BJ (cell line): ENCODE measurements around the gene CCDC40. TPM values are rescaled to one million over a fixed set of nuclear protein-coding genes. Genes with fewer than 3 reads are reported as not detected.

Experiments
- CTCF ChIA-PET: fragments of 350-600 bp; formaldehyde crosslinking; extraction: SDS; loops from one replicate; lab custom pipeline; 2021; ENCODE audit warnings: antibody characterized with exemption, inconsistent platforms; lab: Yijun Ruan, JAX
- POLR2A ChIA-PET: fragments of 300-600 bp; sonication (Branson Sonifier 250); formaldehyde crosslinking; extraction: SDS; loops from one replicate; lab custom pipeline; 2021; ENCODE audit warnings: antibody characterized with exemption; lab: Charles Lee
- DNase-seq: peaks from one replicate; pipeline ENCODE4 v3.0.0-alpha.2; 2011; ENCODE audit warnings: low read depth
- H3K27me3 ChIP-seq: 2 replicates; pipeline ENCODE4 v1.6.0; 2011; ENCODE audit warnings: low read length; ENCODE audit not compliant: control insufficient read depth, insufficient read depth
- H3K36me3 ChIP-seq: 2 replicates; pipeline ENCODE4 v1.5.1; 2011; ENCODE audit warnings: low read length; ENCODE audit not compliant: control insufficient read depth, insufficient read depth
- H3K4me3 ChIP-seq: 2 replicates; pipeline ENCODE4 v1.5.1; 2011; ENCODE audit warnings: low read depth, mild to moderate bottlenecking, control low read depth, low read length
- polyA minus RNA-seq: library from RNA; depleted of rRNA, polyadenylated mRNA; stranded (reverse); fragments of >200 nt; gene quantifications from 2 replicates; pipeline ENCODE4 v1.2.3, GENCODE V29; 2011; rRNA and poly(A)+ RNA removed
- polyA plus RNA-seq: library from polyadenylated mRNA; depleted of rRNA; stranded (reverse); fragments of >200 nt; gene quantifications from 2 replicates; pipeline ENCODE4 v1.2.3, GENCODE V29; 2011; rRNA removed
- TF ChIP-seq, protein P1 (sequence below): IDR thresholded peaks from 2 replicates; pipeline ENCODE4 v1.5.1; 2011; ENCODE audit warnings: low read depth, mild to moderate bottlenecking, control low read depth, inconsistent platforms, low read length, moderate library complexity; ENCODE audit not compliant: insufficient read depth

Gene CCDC40, protein sequence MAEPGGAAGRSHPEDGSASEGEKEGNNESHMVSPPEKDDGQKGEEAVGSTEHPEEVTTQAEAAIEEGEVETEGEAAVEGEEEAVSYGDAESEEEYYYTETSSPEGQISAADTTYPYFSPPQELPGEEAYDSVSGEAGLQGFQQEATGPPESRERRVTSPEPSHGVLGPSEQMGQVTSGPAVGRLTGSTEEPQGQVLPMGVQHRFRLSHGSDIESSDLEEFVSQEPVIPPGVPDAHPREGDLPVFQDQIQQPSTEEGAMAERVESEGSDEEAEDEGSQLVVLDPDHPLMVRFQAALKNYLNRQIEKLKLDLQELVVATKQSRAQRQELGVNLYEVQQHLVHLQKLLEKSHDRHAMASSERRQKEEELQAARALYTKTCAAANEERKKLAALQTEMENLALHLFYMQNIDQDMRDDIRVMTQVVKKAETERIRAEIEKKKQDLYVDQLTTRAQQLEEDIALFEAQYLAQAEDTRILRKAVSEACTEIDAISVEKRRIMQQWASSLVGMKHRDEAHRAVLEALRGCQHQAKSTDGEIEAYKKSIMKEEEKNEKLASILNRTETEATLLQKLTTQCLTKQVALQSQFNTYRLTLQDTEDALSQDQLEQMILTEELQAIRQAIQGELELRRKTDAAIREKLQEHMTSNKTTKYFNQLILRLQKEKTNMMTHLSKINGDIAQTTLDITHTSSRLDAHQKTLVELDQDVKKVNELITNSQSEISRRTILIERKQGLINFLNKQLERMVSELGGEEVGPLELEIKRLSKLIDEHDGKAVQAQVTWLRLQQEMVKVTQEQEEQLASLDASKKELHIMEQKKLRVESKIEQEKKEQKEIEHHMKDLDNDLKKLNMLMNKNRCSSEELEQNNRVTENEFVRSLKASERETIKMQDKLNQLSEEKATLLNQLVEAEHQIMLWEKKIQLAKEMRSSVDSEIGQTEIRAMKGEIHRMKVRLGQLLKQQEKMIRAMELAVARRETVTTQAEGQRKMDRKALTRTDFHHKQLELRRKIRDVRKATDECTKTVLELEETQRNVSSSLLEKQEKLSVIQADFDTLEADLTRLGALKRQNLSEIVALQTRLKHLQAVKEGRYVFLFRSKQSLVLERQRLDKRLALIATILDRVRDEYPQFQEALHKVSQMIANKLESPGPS
- 2.3 and 3.1 TPM in 2 replicates for polyA plus RNA-seq
- polyA minus RNA-seq = 2.2 and 3.7 TPM in 2 replicates

DNA sequence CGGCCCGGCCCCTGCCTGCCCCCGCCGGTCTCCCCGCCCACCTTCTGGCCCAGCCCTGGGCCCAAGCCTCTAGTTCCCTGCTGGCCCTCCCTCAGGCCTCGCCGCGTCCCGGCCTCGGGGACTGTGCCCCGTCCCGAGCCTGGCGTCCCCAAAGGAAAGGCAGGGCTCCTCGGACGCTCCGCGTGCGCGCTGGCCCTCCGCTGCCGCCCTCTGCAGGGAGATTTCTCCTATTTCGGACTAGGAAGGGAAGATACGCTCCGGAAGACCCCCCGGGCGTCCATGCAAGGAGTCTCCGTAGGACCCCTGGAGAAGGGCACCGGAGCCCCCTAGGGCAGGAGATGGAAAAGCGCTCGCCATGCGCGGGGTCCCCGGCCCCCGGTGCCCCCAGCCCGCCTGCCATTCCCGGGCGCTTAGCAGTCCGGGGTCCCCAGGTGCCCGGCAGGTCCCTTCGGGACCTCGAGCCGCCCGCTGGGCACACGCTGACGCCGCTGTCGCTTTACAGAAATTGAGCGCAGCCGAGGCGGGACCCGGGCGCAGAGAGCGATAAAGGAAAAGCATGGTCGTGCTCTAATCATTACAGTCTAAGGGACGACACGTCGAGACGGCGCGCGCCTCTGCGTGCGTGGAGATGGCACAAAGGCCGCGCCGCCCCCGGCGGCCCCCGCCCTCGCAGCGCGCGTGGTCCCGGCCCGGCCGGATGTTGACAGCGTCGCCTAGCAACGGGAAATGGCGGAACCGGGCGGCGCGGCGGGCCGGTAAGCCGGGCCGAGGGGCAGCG lies at the start of gene CCDC40:
Gene CCDC40 (plus strand): TSS at position 706 of the 778 bp plus-strand sequence. CDS start 21 bp downstream, at position 727.
- ChIA-PET POLR2A (no interaction called here), CTCF (no interaction called here)
- Histone ChIP-seq H3K36me3 (no peaks in the 10 kb centered on the region; the same call in 1 of the 2 replicates), H3K27me3 (no peaks in the 10 kb centered on the region), H3K4me3 (peak within 1 kb of the TSS; percentile 98)
- TF ChIP-seq, protein P1, sequence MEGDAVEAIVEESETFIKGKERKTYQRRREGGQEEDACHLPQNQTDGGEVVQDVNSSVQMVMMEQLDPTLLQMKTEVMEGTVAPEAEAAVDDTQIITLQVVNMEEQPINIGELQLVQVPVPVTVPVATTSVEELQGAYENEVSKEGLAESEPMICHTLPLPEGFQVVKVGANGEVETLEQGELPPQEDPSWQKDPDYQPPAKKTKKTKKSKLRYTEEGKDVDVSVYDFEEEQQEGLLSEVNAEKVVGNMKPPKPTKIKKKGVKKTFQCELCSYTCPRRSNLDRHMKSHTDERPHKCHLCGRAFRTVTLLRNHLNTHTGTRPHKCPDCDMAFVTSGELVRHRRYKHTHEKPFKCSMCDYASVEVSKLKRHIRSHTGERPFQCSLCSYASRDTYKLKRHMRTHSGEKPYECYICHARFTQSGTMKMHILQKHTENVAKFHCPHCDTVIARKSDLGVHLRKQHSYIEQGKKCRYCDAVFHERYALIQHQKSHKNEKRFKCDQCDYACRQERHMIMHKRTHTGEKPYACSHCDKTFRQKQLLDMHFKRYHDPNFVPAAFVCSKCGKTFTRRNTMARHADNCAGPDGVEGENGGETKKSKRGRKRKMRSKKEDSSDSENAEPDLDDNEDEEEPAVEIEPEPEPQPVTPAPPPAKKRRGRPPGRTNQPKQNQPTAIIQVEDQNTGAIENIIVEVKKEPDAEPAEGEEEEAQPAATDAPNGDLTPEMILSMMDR = no peak
- DNase-seq = no peak

- DNase-seq = no peak
- POLR2A ChIA-PET = no interaction called here
- Histone ChIP-seq H3K27me3 (no peaks in the 10 kb centered on the region), H3K36me3 (no peaks in the 10 kb centered on the region), H3K4me3 (no peak overlapping the region)
- CTCF ChIA-PET = interaction anchor here (0.6 to 2.1 kb wide), 8 partner anchors 12 to 245 kb away, joined by 3 to 9 read pairs (median 4); partner anchors contain the start of gene CBX4
- TF ChIP-seq, protein P1 = no peak
Observed at GRCh38 chr17:79987187-79987934, 49.1 kb upstream of the CCDC40 start.

DNA sequence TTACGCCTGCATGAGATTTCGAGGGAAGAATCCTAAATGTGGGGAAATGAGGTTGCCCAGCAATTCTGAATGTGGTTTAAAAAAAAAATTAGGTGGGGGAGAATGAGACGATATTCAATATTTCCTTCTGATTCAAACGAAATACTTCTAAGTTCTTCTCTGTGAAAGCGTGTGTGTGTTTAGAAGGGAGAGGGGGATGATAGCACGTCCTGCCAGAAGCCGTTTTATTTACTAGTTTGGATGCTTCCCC lies 48.6 kb upstream of the CCDC40 start:
- H3K36me3 ChIP-seq = no peaks in the 10 kb centered on the region
- TF ChIP-seq, protein P1 = no peak
- ChIA-PET POLR2A (no interaction called here), CTCF (interaction anchor here (0.6 to 2.1 kb wide), 6 partner anchors 13 to 198 kb away, joined by 3 to 9 read pairs (median 4); partner anchors contain the start of gene CBX4)
- no peaks in the 10 kb centered on the region for H3K27me3 ChIP-seq
- no peak for DNase-seq
- H3K4me3 ChIP-seq = peak overlapping the region; percentile 29; the same call in 1 of the 2 replicates

GRCh38 chr17:79988185-79988971 lies 48.1 kb upstream of the CCDC40 start:
- H3K4me3 ChIP-seq = peak overlapping the region; percentile 29; the same call in 1 of the 2 replicates
- POLR2A ChIA-PET = no interaction called here
- CTCF ChIA-PET = interaction anchor here (0.6 to 2.7 kb wide), 7 partner anchors 13 to 199 kb away, joined by 3 to 11 read pairs (median 4); partner anchors contain the start of gene CBX4

More at GRCh38 chr17:79988185-79988971, 48.1 kb upstream of the CCDC40 start:
- no peaks in the 10 kb centered on the region for H3K36me3 ChIP-seq
- TF ChIP-seq, protein P1 = no peak
- H3K27me3 ChIP-seq = no peaks in the 10 kb centered on the region
- DNase-seq = no peak
